Spleen (tissue), 7 donors: ENCODE data around the gene NUMBL.

Source experiments
- POLR2AphosphoS5 ChIP-seq, 3 donors: sonication (generic); formaldehyde crosslinking; IDR thresholded peaks; one replicate each; pipeline ENCODE4 v1.5.1; 2017; ENCODE audit warnings: antibody characterized with exemption in 3 of 3
- TF ChIP-seq, protein P1 (sequence below), 11 experiments: fragments of 200-600 bp in 7 of 11; fragments of 450-650 bp in 4 of 11; sonication (generic) in 4 of 11; IDR thresholded peaks in 8 of 11; conservative IDR thresholded peaks in 3 of 11; 1 replicate in 7 of 11; 2 replicates in 4 of 11; pipeline versions ENCODE4 v1.4.0 to v1.8.0; 2016 to 2021; ENCODE audit warnings: antibody characterized with exemption in 11 of 11, inconsistent platforms in 4 of 11, mild to moderate bottlenecking in 1 of 11
- donor health status: DM: no; HTN: no; CAD: no; lungs with moderate emphysema.
- donor health status: DM: no; HTN: no; CAD: no.
- donor health status: DM: no; HTN: no; CAD: no.

GRCh38 chr19:40686882-40687524 is 3.4 kb downstream of the NUMBL start:
- TF ChIP-seq, protein P1, sequence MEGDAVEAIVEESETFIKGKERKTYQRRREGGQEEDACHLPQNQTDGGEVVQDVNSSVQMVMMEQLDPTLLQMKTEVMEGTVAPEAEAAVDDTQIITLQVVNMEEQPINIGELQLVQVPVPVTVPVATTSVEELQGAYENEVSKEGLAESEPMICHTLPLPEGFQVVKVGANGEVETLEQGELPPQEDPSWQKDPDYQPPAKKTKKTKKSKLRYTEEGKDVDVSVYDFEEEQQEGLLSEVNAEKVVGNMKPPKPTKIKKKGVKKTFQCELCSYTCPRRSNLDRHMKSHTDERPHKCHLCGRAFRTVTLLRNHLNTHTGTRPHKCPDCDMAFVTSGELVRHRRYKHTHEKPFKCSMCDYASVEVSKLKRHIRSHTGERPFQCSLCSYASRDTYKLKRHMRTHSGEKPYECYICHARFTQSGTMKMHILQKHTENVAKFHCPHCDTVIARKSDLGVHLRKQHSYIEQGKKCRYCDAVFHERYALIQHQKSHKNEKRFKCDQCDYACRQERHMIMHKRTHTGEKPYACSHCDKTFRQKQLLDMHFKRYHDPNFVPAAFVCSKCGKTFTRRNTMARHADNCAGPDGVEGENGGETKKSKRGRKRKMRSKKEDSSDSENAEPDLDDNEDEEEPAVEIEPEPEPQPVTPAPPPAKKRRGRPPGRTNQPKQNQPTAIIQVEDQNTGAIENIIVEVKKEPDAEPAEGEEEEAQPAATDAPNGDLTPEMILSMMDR (IDR thresholded peaks at IDR 0.05 in 8 of 11, conservative IDR thresholded peaks at IDR 0.05 in 3 of 11) = no peak
- TF ChIP-seq POLR2AphosphoS5 (IDR thresholded peaks at IDR 0.05) = no peak
